G401.6 (cell line): ENCODE measurements around the gene MCF2L2.
"Not testable (repeated sequence)": the region's sequence is repeated elsewhere in the genome, so short reads cannot be mapped to it uniquely, and the experiment has no call there.

ENCODE experiments used
- FAIRE-seq: peaks from 2 replicates; lab custom pipeline; 2012; peaks lifted over from hg19 to GRCh38; lab: Jason Lieb, UNC

Gene MCF2L2

GRCh38 chr3:183396662-183397391 is 31.6 kb downstream of the MCF2L2 start:
- FAIRE-seq: no peak

- no peak for FAIRE-seq
Observed at GRCh38 chr3:183394150-183394549, 34.3 kb downstream of the MCF2L2 start.

GRCh38 chr3:183393625-183394024 is 34.8 kb downstream of the MCF2L2 start:
- no peak for FAIRE-seq

- FAIRE-seq: no peak
Observed at GRCh38 chr3:183392186-183393034, 36.0 kb downstream of the MCF2L2 start.

GRCh38 chr3:183391460-183391859 is 37.0 kb downstream of the MCF2L2 start:
- FAIRE-seq: no peak

- FAIRE-seq: no peak
Observed at GRCh38 chr3:183390844-183391243, 37.6 kb downstream of the MCF2L2 start.

GRCh38 chr3:183388213-183388895 is 40.1 kb downstream of the MCF2L2 start:
- no peak for FAIRE-seq

- FAIRE-seq: no peak
Observed at GRCh38 chr3:183387797-183388196, 40.6 kb downstream of the MCF2L2 start.

- no peak for FAIRE-seq
Observed at GRCh38 chr3:183386651-183387050, 41.8 kb downstream of the MCF2L2 start.

- peak; percentile 89 for FAIRE-seq
Observed at GRCh38 chr3:183385698-183386613, 42.5 kb downstream of the MCF2L2 start.

- FAIRE-seq: no peak
Observed at GRCh38 chr3:183381673-183382072, 46.7 kb downstream of the MCF2L2 start.

GRCh38 chr3:183381179-183381578 is 47.2 kb downstream of the MCF2L2 start:
- FAIRE-seq: no peak

- FAIRE-seq: no peak
Observed at GRCh38 chr3:183378951-183379350, 49.5 kb downstream of the MCF2L2 start.

- FAIRE-seq: no peak
Observed at GRCh38 chr3:183378545-183378944, 49.9 kb downstream of the MCF2L2 start.

GRCh38 chr3:183378008-183378407 is 50.4 kb downstream of the MCF2L2 start:
- no peak for FAIRE-seq

- no peak for FAIRE-seq
Observed at GRCh38 chr3:183377307-183377959, 51.0 kb downstream of the MCF2L2 start.

GRCh38 chr3:183375787-183376186 is 52.6 kb downstream of the MCF2L2 start:
- no peak for FAIRE-seq

- no peak for FAIRE-seq
Observed at GRCh38 chr3:183375337-183375736, 53.1 kb downstream of the MCF2L2 start.

GRCh38 chr3:183372911-183373310 is 55.5 kb downstream of the MCF2L2 start:
- no peak for FAIRE-seq

- FAIRE-seq: not testable (repeated sequence)
Observed at GRCh38 chr3:183371600-183371968, 56.8 kb downstream of the MCF2L2 start.

- FAIRE-seq: no peak
Observed at GRCh38 chr3:183370391-183370790, 58.0 kb downstream of the MCF2L2 start.
